Smooth muscle cell (in vitro differentiated cells): ENCODE data around the gene TSG101. TPM values are rescaled to one million over a fixed set of nuclear protein-coding genes. Genes with fewer than 3 reads are reported as not detected.

Source experiments
- DNase-seq: peaks from one replicate; lab custom pipeline; 2025; ENCODE audit not compliant: unreplicated experiment; lab: John Stamatoyannopoulos, UW
- H2AFZ ChIP-seq: fragments of 200-600 bp; sonication (generic); 2 replicates; pipeline ENCODE4 v1.6.0; 2016; ENCODE audit warnings: antibody characterized with exemption, low read depth, mild to moderate bottlenecking
- H3F3A ChIP-seq: fragments of 200-600 bp; sonication (generic); 2 replicates; pipeline ENCODE4 v1.6.0; 2017; ENCODE audit warnings: antibody characterized with exemption, low read depth
- H3K27ac ChIP-seq: fragments of 200-600 bp; sonication (generic); 2 replicates; pipeline ENCODE4 v1.5.1; 2016; ENCODE audit warnings: low read depth, mild to moderate bottlenecking
- H3K27me3 ChIP-seq: fragments of 200-600 bp; sonication (generic); 2 replicates; pipeline ENCODE4 v1.6.1; 2016; ENCODE audit warnings: low read depth, mild to moderate bottlenecking
- H3K36me3 ChIP-seq: fragments of 200-600 bp; sonication (generic); 2 replicates; pipeline ENCODE4 v1.5.1; 2016; ENCODE audit warnings: low read depth
- H3K4me1 ChIP-seq: fragments of 200-600 bp; sonication (generic); 2 replicates; pipeline ENCODE4 v1.5.1; 2016; ENCODE audit warnings: low read depth
- H3K4me2 ChIP-seq: fragments of 200-600 bp; sonication (generic); 2 replicates; pipeline ENCODE4 v1.6.0; 2016; ENCODE audit warnings: mild to moderate bottlenecking
- H3K4me3 ChIP-seq: fragments of 200-600 bp; sonication (generic); 2 replicates; pipeline ENCODE4 v1.5.1; 2016; ENCODE audit warnings: mild to moderate bottlenecking
- H3K79me2 ChIP-seq: fragments of 200-600 bp; sonication (generic); 2 replicates; pipeline ENCODE4 v1.6.0; 2016; ENCODE audit warnings: low read depth, mild to moderate bottlenecking
- H3K9ac ChIP-seq: fragments of 200-600 bp; sonication (generic); 2 replicates; pipeline ENCODE4 v1.6.0; 2016; ENCODE audit warnings: low read depth
- H3K9me3 ChIP-seq: fragments of 200-600 bp; sonication (generic); replicated peaks from 2 replicates; pipeline ENCODE4 v1.5.1; 2016; ENCODE audit warnings: low read depth
- H4K20me1 ChIP-seq: fragments of 200-600 bp; sonication (generic); 2 replicates; pipeline ENCODE4 v1.6.0; 2016; ENCODE audit warnings: low read depth
- WGBS: methylation state at CpG from one replicate; pipeline ENCODE4 v1.1.7; 2016; ENCODE audit warnings: low lambda C conversion rate; 5-methylcytosine and 5-hydroxymethylcytosine counted together
- polyA plus RNA-seq: library from polyadenylated mRNA; unstranded; fragments of >200 nt; fragmentation: Nextera tagmentation; extraction: Ambion mirVana; gene quantifications from 2 replicates; pipeline ENCODE4 v1.2.1, GENCODE V29; 2016
- total RNA-seq: library from RNA; depleted of rRNA; stranded (reverse); fragments of >200 nt; gene quantifications from 2 replicates; pipeline ENCODE4 v1.2.3, GENCODE V29; 2014
- TF ChIP-seq, protein P1 (sequence below): fragments of 200-600 bp; sonication (generic); IDR thresholded peaks from 2 replicates; pipeline ENCODE4 v1.5.1; 2017; ENCODE audit warnings: borderline replicate concordance, mild to moderate bottlenecking, antibody characterized with exemption; ENCODE audit not compliant: insufficient read depth, poor library complexity, severe bottlenecking

Gene TSG101
- total and polyA plus RNA-seq, 2 experiments from 2014 or later = 114 to 137 TPM

DNA sequence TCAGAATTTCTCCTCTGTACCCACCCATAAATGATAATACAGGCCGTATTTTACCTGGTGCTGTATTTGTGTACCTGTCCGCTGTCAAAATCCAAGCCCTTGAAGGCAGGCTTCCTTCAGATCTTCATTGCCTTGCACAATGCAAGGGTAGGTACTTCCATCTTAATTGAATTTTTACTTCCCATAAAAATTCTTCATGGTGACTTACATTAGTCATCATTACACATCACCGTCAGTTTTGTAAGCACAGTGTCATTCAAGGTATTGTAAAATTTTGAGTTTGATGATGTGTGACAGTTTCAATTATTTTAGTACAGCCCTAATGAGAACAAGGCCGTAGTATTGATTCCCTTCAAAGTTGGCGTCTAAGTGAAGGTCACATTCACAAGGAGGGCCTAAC is 770 bp upstream of the TSG101 start:
- Histone ChIP-seq H3K79me2 (peaks cover 47% of the 10 kb centered on the region), H3K27me3 (no peaks in the 10 kb centered on the region), H2AFZ (peak overlapping the region; percentile 83), H3K4me1 (peaks cover 11% of the 10 kb centered on the region), H3K36me3 (no peaks in the 10 kb centered on the region), H3F3A (peaks cover 2% of the 10 kb centered on the region), H3K9ac (peak overlapping the region; percentile 94), H3K4me2 (peak overlapping the region; percentile 91), H4K20me1 (peaks cover 9% of the 10 kb centered on the region), H3K9me3 (no peaks in the 10 kb centered on the region), H3K4me3 (peak overlapping the region; percentile 75), H3K27ac (peak overlapping the region; percentile 86)
- 62% methylated on average over 5 of the region's 5 CpGs for WGBS
- TF ChIP-seq, protein P1, sequence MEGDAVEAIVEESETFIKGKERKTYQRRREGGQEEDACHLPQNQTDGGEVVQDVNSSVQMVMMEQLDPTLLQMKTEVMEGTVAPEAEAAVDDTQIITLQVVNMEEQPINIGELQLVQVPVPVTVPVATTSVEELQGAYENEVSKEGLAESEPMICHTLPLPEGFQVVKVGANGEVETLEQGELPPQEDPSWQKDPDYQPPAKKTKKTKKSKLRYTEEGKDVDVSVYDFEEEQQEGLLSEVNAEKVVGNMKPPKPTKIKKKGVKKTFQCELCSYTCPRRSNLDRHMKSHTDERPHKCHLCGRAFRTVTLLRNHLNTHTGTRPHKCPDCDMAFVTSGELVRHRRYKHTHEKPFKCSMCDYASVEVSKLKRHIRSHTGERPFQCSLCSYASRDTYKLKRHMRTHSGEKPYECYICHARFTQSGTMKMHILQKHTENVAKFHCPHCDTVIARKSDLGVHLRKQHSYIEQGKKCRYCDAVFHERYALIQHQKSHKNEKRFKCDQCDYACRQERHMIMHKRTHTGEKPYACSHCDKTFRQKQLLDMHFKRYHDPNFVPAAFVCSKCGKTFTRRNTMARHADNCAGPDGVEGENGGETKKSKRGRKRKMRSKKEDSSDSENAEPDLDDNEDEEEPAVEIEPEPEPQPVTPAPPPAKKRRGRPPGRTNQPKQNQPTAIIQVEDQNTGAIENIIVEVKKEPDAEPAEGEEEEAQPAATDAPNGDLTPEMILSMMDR = no peak
- DNase-seq = no peak

DNA sequence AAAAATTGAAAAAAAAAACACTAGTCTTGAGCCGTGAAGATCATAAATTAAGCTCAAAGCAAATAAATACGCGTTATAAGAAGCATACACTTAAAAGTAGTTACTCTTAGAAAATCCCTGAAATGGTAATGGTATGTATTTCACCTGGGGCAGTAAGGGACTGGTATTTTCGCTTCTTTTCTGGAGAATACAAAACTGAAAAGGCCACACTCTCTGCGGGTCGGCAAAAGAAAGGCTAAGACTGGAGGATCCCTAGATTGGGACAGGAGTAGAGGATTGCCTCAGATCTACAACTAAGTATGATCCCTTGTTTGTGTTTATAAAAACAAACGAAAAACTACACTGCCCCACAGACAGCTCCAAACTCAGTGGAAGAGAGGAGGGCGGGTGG is 617 bp downstream of the TSG101 start:
- no peaks in the 10 kb centered on the region for H3K9me3 ChIP-seq
- peak overlapping the region; percentile 94 for H3K9ac ChIP-seq
- no peaks in the 10 kb centered on the region for H3K36me3 ChIP-seq
- H3K79me2 ChIP-seq = peaks cover 59% of the 10 kb centered on the region
- H3K4me2 ChIP-seq = peak overlapping the region; percentile 91
- DNase-seq = no peak
- peaks cover 18% of the 10 kb centered on the region for H4K20me1 ChIP-seq
- no peaks in the 10 kb centered on the region for H3K27me3 ChIP-seq
- H3K4me1 ChIP-seq = peaks cover 11% of the 10 kb centered on the region
- peak overlapping the region; percentile 83 for H2AFZ ChIP-seq
- peaks cover 2% of the 10 kb centered on the region for H3F3A ChIP-seq
- TF ChIP-seq, protein P1 = no peak
- whole genome bisulfite sequencing = 3% methylated on average over 8 of the region's 8 CpGs
- peak overlapping the region; percentile 86 for H3K27ac ChIP-seq
- peak overlapping the region; percentile 75 for H3K4me3 ChIP-seq

DNA sequence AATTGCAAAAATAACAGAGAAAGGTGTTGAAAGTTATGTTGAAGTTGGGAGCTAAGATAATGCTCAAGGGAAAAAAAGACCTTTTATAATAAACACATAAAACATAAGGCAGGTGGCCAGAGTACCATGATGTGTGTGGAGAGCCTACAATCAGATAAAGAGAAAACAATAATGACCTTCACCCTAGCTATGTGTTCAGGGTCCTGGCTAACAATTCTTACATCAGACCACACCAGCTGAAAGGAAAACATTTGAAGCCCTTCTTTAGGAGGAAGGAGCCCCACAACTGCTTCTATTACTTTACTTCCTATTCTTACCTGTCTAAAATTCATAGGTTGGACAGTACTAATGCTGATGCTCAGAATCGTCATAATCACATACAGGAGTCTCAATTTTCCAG is 2.5 kb downstream of the TSG101 start:
- Histone ChIP-seq H3K4me1 (peaks cover 11% of the 10 kb centered on the region), H3K27me3 (no peaks in the 10 kb centered on the region), H3K79me2 (peaks cover 76% of the 10 kb centered on the region), H3K36me3 (no peaks in the 10 kb centered on the region), H4K20me1 (peaks cover 32% of the 10 kb centered on the region), H3K4me2 (no peak overlapping the region), H3K9me3 (no peaks in the 10 kb centered on the region), H3K9ac (no peak overlapping the region), H2AFZ (no peak overlapping the region), H3F3A (peaks cover 2% of the 10 kb centered on the region), H3K4me3 (no peak overlapping the region), H3K27ac (no peak overlapping the region)
- TF ChIP-seq, protein P1 = no peak
- no peak for DNase-seq
- 100% methylated on average over 1 of the region's 1 CpG for WGBS

GRCh38 chr11:18523084-18523483 is 3.7 kb downstream of the TSG101 start:
- WGBS = 92% methylated on average over 3 of the region's 3 CpGs
- TF ChIP-seq, protein P1 = no peak
- Histone ChIP-seq H3K27me3 (no peaks in the 10 kb centered on the region), H3K27ac (no peak overlapping the region), H3K4me2 (no peak overlapping the region), H3K9me3 (no peaks in the 10 kb centered on the region), H3K9ac (no peak overlapping the region), H3K4me1 (peaks cover 11% of the 10 kb centered on the region), H2AFZ (no peak overlapping the region), H3K4me3 (no peak overlapping the region), H3K79me2 (peaks cover 81% of the 10 kb centered on the region), H4K20me1 (peaks cover 39% of the 10 kb centered on the region), H3K36me3 (no peaks in the 10 kb centered on the region), H3F3A (peaks cover 2% of the 10 kb centered on the region)
- no peak for DNase-seq
